ENCODE results near the gene IFIT3. TPM values are rescaled to one million over a fixed set of nuclear protein-coding genes. Genes with fewer than 3 reads are reported as not detected.
"Not testable (repeated sequence)": the region's sequence is repeated elsewhere in the genome, so short reads cannot be mapped to it uniquely, and the experiment has no call there.

Gene IFIT3
- total and polyA plus RNA-seq, 4 donors: 4.9 to 26.1 (median 13.0) TPM

DNA sequence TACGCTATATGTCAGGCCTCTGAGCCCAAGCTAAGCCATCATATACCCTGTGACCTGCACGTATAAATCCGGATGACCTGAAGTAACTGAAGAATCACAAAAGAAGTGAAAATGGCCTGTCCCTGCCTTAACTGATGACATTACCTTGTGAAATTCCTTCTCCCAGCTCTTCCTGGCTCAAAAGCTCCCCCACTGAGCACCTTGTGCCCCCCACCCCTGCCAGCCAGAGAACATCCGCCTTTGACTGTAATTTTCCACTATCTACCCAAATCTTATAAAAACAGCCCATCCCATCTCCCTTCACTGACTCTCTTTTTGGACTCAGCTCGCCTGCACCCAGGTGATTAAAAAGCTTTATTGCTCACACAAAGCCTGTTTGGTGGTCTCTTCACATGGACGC is 43.1 kb upstream of the IFIT3 start:
- H3K4me1 ChIP-seq (ENCODE audit: control insufficient read depth, insufficient read depth, low read length): peaks cover 16% of the 10 kb centered on the region
- not testable (repeated sequence) for H3K9me3 ChIP-seq (ENCODE audit: control insufficient read depth, insufficient read depth, low read length)
- 92% methylated on average over 6 of the region's 6 CpGs for WGBS (ENCODE audit: insufficient coverage)

DNA sequence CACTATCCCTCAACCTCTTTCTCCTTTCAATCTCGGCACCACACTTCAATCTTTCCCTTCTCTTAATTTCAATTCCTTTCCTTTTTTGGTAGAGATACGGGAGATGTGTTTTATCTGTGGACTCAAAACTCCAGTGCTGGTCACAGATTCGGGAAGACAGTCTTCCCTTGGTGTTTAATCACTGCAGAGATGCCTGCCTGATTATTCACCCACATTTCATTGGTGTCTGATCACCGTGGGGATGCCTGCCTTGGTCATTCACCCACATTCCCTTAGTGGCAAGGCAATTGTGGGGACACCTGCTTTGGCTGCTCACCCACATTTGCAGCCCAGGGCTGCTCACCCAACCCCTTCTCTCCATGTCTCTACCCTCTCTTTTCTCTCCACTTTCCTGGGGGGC is 42.5 kb upstream of the IFIT3 start:
- not testable (repeated sequence) for H3K27ac ChIP-seq (ENCODE audit: low read depth, low read length); H3K9me3 ChIP-seq (ENCODE audit: control insufficient read depth, insufficient read depth, low read length); DNase-seq (ENCODE audit: low read depth in 4 of 6, low spot score in 6 of 6); H3K27me3 ChIP-seq (ENCODE audit: control insufficient read depth, insufficient read depth, low read length); H3K4me3 ChIP-seq (ENCODE audit: low read depth, low read length); H3K36me3 ChIP-seq (ENCODE audit: control insufficient read depth, insufficient read depth, low read length)
- peaks cover 16% of the 10 kb centered on the region for H3K4me1 ChIP-seq (ENCODE audit: control insufficient read depth, insufficient read depth, low read length)
- 79% methylated on average over 3 of the region's 4 CpGs for WGBS (ENCODE audit: insufficient coverage)

More for the DNA sequence above, 43.1 kb upstream of the IFIT3 start:
- H3K4me3 ChIP-seq (ENCODE audit: low read depth, low read length); DNase-seq (ENCODE audit: low read depth in 4 of 6, low spot score in 6 of 6); H3K27me3 ChIP-seq (ENCODE audit: control insufficient read depth, insufficient read depth, low read length); H3K36me3 ChIP-seq (ENCODE audit: control insufficient read depth, insufficient read depth, low read length): not testable (repeated sequence)
- peak overlapping the region; percentile 93 for H3K27ac ChIP-seq (ENCODE audit: low read depth, low read length)

DNA sequence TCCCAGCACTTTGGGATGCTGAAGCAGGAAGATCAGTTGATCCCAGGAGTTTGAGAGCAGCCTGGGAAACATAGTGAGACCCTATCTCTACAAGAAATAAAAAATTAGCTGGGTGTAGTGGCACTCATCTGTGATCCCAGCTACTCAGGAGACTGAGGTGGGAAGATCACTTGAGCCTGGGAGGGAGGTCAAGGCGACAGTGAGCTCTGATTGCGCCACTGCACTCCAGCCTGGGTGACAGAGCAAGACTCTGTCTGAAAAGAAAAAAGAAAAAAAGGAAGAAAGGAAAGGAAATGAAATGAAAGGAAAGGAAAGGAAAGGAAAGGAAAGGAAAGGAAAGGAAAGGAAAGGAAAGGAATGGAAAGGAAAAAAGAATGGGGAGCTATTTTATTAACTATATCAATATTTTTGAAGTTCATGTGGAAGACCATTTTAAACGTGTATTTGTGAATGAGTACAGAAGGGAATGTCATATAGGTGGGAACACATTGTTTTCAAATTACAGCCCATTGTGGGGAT is 33.0 kb upstream of the IFIT3 start:
- WGBS (ENCODE audit: insufficient coverage): 76% methylated on average over 3 of the region's 3 CpGs
- H3K27ac ChIP-seq (ENCODE audit: low read depth, low read length): no peak overlapping the region
- no peak overlapping the region for H3K4me3 ChIP-seq (ENCODE audit: low read depth, low read length)
- peaks cover 4% of the 10 kb centered on the region for H3K4me1 ChIP-seq (ENCODE audit: control insufficient read depth, insufficient read depth, low read length)
- H3K36me3 ChIP-seq (ENCODE audit: control insufficient read depth, insufficient read depth, low read length): peaks cover 3% of the 10 kb centered on the region
- no peak for DNase-seq (ENCODE audit: low read depth in 4 of 6, low spot score in 6 of 6)
- H3K9me3 ChIP-seq (ENCODE audit: control insufficient read depth, insufficient read depth, low read length): peaks cover 6% of the 10 kb centered on the region
- no peaks in the 10 kb centered on the region for H3K27me3 ChIP-seq (ENCODE audit: control insufficient read depth, insufficient read depth, low read length)

DNA sequence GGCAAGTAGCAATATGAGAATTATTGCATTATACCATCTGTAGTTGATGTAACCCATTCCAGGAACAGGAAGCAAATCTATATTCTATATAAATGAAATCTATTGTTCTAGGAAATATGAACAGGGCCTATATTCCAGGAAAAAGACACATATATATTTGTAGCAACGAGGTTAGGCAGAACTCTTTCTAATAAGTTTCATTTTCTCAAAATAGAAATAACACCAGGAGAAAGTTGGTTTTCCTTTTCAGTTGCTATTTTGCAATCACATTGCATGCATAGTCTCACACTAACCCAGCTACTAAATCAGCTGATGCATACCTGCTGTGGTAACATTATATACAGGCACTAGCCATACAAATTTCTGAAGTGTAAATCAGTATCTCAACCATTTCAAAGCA is 32.2 kb upstream of the IFIT3 start:
- no peak for DNase-seq (ENCODE audit: low read depth in 4 of 6, low spot score in 6 of 6)
- H3K4me1 ChIP-seq (ENCODE audit: control insufficient read depth, insufficient read depth, low read length): peaks cover 5% of the 10 kb centered on the region
- peaks cover 6% of the 10 kb centered on the region for H3K9me3 ChIP-seq (ENCODE audit: control insufficient read depth, insufficient read depth, low read length)
- H3K27me3 ChIP-seq (ENCODE audit: control insufficient read depth, insufficient read depth, low read length): no peaks in the 10 kb centered on the region
- no CpG with 5 or more reads among the region's 1 CpG for WGBS (ENCODE audit: insufficient coverage)
- peak overlapping the region; percentile 47 for H3K27ac ChIP-seq (ENCODE audit: low read depth, low read length)
- peaks cover 3% of the 10 kb centered on the region for H3K36me3 ChIP-seq (ENCODE audit: control insufficient read depth, insufficient read depth, low read length)
- no peak overlapping the region for H3K4me3 ChIP-seq (ENCODE audit: low read depth, low read length)

DNA sequence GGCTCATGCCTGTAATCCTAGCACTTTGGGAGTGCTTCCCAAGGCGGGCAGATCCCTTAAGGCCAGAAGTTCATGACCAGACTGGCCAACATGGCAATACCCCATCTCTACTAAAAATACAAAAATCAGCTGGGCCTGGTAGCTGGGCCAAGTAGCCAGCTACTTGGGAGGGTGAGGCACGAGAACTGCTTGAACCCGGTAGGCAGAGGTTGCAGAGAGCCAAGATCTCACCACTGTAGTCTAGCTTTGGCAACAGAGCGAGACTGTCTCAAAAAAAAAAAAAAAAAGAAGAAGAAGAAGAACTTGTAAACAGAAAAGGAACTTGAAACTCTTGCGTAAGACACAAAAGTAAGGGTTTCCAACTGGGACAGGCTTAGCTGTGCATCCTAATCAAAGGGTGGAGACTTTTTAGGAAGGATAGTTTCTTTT is 31.6 kb upstream of the IFIT3 start:
- H3K4me1 ChIP-seq (ENCODE audit: control insufficient read depth, insufficient read depth, low read length): peaks cover 6% of the 10 kb centered on the region
- H3K4me3 ChIP-seq (ENCODE audit: low read depth, low read length): no peak overlapping the region
- WGBS (ENCODE audit: insufficient coverage): 78% methylated on average over 3 of the region's 5 CpGs
- no peaks in the 10 kb centered on the region for H3K27me3 ChIP-seq (ENCODE audit: control insufficient read depth, insufficient read depth, low read length)
- DNase-seq (ENCODE audit: low read depth in 4 of 6, low spot score in 6 of 6): no peak
- H3K9me3 ChIP-seq (ENCODE audit: control insufficient read depth, insufficient read depth, low read length): peaks cover 6% of the 10 kb centered on the region
- H3K27ac ChIP-seq (ENCODE audit: low read depth, low read length): peak overlapping the region; percentile 47
- H3K36me3 ChIP-seq (ENCODE audit: control insufficient read depth, insufficient read depth, low read length): peaks cover 3% of the 10 kb centered on the region

DNA sequence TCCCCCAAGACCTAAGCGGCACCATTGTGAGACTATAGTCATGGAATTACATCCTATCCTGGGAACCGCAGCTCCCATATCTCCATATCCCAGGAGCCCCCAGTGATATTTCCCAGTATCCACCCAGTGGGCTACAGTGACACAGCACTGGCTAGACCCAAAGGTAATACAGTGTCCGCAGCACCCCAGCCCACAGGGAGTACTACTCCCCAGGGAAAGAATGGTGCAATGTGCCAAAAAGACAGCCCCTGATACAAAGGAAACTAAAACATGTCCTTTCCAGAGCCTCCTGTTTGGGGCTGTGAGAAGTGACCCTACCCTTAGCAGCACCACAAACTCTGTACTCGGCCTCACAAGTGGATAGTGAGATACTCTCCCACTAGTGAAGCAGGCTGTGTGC is 30.4 kb upstream of the IFIT3 start:
- peaks cover 3% of the 10 kb centered on the region for H3K36me3 ChIP-seq (ENCODE audit: control insufficient read depth, insufficient read depth, low read length)
- peaks cover 6% of the 10 kb centered on the region for H3K4me1 ChIP-seq (ENCODE audit: control insufficient read depth, insufficient read depth, low read length)
- H3K4me3 ChIP-seq (ENCODE audit: low read depth, low read length): no peak overlapping the region
- no peak overlapping the region for H3K27ac ChIP-seq (ENCODE audit: low read depth, low read length)
- H3K27me3 ChIP-seq (ENCODE audit: control insufficient read depth, insufficient read depth, low read length): no peaks in the 10 kb centered on the region
- no peak for DNase-seq (ENCODE audit: low read depth in 4 of 6, low spot score in 6 of 6)
- 100% methylated on average over 3 of the region's 4 CpGs for WGBS (ENCODE audit: insufficient coverage)
- H3K9me3 ChIP-seq (ENCODE audit: control insufficient read depth, insufficient read depth, low read length): peaks cover 6% of the 10 kb centered on the region

DNA sequence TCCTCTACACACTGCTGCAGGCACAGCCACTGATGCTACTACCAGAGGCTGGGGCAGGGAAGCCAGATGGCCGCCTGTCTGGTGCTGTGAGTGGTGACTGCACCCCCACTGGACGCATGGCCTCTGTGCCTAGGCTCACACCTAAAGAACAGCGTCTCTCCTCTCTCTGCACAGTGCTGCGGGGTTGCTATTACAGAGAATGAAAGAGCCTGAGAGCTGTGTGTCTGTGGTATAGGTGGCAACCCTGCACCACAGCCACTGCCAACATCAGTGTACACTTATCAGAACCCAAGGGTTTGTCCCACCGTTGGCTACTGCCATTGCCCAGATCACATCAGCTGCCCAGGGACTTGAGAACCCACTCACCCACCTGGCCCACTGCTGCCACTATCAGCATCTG is 30.0 kb upstream of the IFIT3 start:
- peaks cover 8% of the 10 kb centered on the region for H3K4me1 ChIP-seq (ENCODE audit: control insufficient read depth, insufficient read depth, low read length)
- H3K9me3 ChIP-seq (ENCODE audit: control insufficient read depth, insufficient read depth, low read length): peaks cover 6% of the 10 kb centered on the region
- no peak overlapping the region for H3K27ac ChIP-seq (ENCODE audit: low read depth, low read length)
- 96% methylated on average over 2 of the region's 5 CpGs for WGBS (ENCODE audit: insufficient coverage)
- H3K36me3 ChIP-seq (ENCODE audit: control insufficient read depth, insufficient read depth, low read length): peaks cover 3% of the 10 kb centered on the region
- no peaks in the 10 kb centered on the region for H3K27me3 ChIP-seq (ENCODE audit: control insufficient read depth, insufficient read depth, low read length)
- no peak for DNase-seq (ENCODE audit: low read depth in 4 of 6, low spot score in 6 of 6)
- H3K4me3 ChIP-seq (ENCODE audit: low read depth, low read length): no peak overlapping the region

DNA sequence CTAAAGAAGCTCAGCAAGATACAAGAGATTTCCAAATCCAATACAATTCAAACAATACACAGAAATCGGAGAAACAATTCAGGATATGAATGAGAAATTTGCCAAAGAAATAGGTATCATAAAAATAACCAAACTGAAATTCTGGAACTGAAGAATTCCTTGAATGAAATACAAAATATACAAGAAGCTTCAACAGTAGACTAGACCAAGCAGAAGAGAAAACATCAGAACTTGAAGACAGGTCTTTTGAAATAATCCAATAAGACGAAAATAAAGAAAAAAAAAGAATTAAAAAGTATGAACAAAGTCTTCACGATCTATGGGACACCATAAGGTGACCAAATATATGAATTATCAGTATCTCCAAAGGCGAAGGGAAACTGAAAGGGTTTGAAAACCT is 28.8 kb upstream of the IFIT3 start:
- Histone ChIP-seq H3K36me3 (ENCODE audit: control insufficient read depth, insufficient read depth, low read length) (no peaks in the 10 kb centered on the region), H3K27ac (ENCODE audit: low read depth, low read length) (no peak overlapping the region), H3K4me3 (ENCODE audit: low read depth, low read length) (no peak overlapping the region), H3K9me3 (ENCODE audit: control insufficient read depth, insufficient read depth, low read length) (peaks cover 6% of the 10 kb centered on the region), H3K27me3 (ENCODE audit: control insufficient read depth, insufficient read depth, low read length) (no peaks in the 10 kb centered on the region), H3K4me1 (ENCODE audit: control insufficient read depth, insufficient read depth, low read length) (peaks cover 9% of the 10 kb centered on the region)
- WGBS (ENCODE audit: insufficient coverage): no CpG with 5 or more reads among the region's 4 CpGs
- no peak for DNase-seq (ENCODE audit: low read depth in 4 of 6, low spot score in 6 of 6)

DNA sequence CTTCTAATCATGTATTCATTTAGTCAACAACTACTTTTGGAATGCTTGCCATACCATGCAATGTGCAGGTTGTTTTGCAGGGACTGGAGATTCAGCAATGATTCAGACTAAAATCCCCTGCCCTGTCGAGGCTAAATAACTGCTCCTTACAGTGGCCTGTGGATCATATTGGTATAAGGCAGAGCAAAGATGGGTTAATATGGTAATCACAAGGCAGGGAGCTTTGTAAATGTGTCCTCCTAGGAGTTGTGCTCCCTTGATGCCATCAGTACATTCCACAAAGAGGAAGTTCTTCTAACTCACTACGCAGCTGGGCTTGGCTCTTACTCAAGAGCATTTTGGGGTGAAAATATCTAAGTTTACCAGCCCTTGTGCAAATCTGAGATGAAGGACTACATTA is 26.6 kb upstream of the IFIT3 start:
- Histone ChIP-seq H3K4me3 (ENCODE audit: low read depth, low read length) (peak overlapping the region; percentile 56), H3K27ac (ENCODE audit: low read depth, low read length) (peak overlapping the region; percentile 92), H3K27me3 (ENCODE audit: control insufficient read depth, insufficient read depth, low read length) (no peaks in the 10 kb centered on the region), H3K36me3 (ENCODE audit: control insufficient read depth, insufficient read depth, low read length) (peaks cover 2% of the 10 kb centered on the region), H3K4me1 (ENCODE audit: control insufficient read depth, insufficient read depth, low read length) (peaks cover 8% of the 10 kb centered on the region), H3K9me3 (ENCODE audit: control insufficient read depth, insufficient read depth, low read length) (peaks cover 6% of the 10 kb centered on the region)
- WGBS (ENCODE audit: insufficient coverage): 40% methylated on average over 1 of the region's 2 CpGs
- peak in 2 of 6 donors; percentile 42 to 44 for DNase-seq (ENCODE audit: low read depth in 4 of 6, low spot score in 6 of 6)

DNA sequence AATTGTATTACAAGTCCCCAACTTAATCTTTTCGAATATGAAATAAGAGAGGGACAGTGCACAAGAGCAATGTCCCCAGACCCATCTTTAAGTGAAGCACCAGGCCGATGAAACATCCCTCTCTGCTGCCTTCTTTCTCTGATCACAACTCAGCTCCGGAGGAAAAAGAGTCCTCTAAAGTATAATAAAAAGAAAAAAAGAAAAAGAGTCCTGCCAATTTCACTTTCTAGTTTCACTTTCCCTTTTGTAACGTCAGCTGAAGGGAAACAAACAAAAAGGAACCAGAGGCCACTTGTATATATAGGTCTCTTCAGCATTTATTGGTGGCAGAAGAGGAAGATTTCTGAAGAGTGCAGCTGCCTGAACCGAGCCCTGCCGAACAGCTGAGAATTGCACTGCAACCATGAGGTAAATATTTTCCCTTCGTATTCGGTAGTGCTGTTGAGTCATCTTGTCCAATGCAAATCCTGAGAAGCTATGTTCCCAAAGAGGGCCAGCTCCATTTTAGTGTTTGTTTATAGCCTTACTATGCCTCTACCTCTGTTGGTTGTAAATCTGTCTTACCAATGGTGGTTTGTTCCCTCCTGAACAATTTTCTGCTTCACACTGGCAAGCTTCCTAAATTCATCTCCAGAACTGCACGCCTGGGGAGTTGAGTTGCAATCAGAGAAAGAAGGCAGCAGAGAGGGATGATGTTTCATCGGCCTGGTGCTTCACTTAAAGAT is 25.9 kb upstream of the IFIT3 start, which contains the start of gene IFIT2:
IFIT2 (plus strand) TSS at position 326 of the 725 bp plus-strand sequence; CDS start at position 404, 78 bp downstream.
- no peaks in the 10 kb centered on the region for H3K27me3 ChIP-seq (ENCODE audit: control insufficient read depth, insufficient read depth, low read length)
- peaks cover 6% of the 10 kb centered on the region for H3K9me3 ChIP-seq (ENCODE audit: control insufficient read depth, insufficient read depth, low read length)
- peak; percentile 40 to 89 (median 63) for DNase-seq (ENCODE audit: low read depth in 4 of 6, low spot score in 6 of 6)
- peaks cover 7% of the 10 kb centered on the region for H3K4me1 ChIP-seq (ENCODE audit: control insufficient read depth, insufficient read depth, low read length)
- WGBS (ENCODE audit: insufficient coverage): 9% methylated on average over 4 of the region's 10 CpGs
- peak within 1 kb of the TSS; percentile 56 for H3K4me3 ChIP-seq (ENCODE audit: low read depth, low read length)
- H3K36me3 ChIP-seq (ENCODE audit: control insufficient read depth, insufficient read depth, low read length): peaks cover 4% of the 10 kb centered on the region
- peak within 1 kb of the TSS; percentile 92 for H3K27ac ChIP-seq (ENCODE audit: low read depth, low read length)

All from spinal cord (tissue), 10 donors.